Activated T-cell treated with anti-CD3 and anti-CD28 coated beads for 48 hours (primary cell): Measurements from ENCODE around the gene ZNF691.
"Not testable (repeated sequence)": the region's sequence is repeated elsewhere in the genome, so short reads cannot be mapped to it uniquely, and the experiment has no call there.

Experiments
- DNase-seq: peaks from one replicate; pipeline ENCODE4 v3.0.0-alpha.2; 2020; ENCODE audit warnings: low read depth

ZNF691 gene

DNA sequence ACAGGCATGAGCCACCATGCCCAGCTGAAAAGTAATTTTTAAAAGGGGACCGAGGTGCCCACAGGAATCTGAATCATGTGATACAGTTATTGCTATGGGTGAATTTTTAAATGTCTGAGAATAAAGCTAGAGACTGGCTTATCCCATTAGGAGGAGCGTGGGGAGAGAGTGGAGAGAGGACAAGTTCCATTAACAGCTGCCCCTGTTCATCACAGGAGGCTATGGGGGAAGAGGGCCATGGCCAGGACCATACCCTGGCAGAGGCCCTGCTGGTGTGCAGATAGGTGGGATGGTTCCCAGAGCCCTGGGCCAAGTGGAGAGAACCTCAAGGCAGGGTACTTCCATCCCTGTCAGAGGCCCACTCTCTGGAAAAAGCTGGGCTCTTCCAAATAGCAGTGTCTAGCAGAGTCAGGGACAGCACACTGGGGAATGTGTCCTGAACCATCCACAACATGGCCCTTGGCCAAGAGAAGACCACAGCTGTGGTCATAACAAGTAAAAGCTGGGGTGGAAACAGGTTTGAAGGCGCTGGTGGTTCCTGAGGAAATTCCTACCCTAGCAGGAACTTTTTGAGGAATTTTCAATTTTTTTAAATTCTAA is 13.7 kb upstream of the ZNF691 start:
- no peak for DNase-seq

DNA sequence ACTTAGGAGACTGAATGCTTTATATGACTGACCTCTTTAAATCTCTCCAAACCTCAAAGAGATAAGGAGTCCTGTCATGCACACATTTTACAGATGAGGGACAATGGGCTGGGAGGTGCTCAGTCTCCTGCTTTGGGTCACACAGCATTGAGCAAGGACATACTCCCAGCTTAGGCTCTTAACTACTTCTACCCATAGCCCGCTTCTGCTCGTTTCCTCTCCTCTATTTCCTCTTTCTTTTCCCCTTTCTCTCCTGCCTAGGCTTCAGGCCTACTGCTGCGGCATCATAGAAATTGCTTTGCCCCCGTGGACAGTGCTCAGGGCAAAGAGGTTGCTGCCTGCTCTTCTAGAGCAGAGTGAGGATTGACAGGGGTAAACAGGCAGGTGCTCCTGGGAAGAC is 12.4 kb upstream of the ZNF691 start:
- no peak for DNase-seq

DNA sequence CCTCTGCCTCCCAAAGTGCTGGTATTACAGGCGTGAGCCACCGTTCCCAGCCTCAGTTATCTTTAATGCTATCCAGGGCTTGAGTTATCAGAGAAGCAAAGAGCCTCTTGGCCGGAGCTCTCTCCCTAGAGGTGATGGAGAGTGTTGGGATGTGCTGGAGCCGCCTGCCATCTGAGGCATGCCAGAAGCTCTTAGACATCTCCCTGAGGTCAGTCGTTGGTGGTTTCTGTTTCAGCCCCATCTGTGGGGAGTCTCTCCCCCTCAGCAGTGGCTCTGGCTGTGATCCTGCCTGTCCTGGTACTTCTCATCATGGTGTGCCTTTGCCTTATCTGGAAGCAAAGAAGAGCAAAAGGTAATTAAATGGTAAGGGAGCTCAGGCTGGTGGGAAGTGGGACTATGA is 11.6 kb upstream of the ZNF691 start:
- DNase-seq: no peak

GRCh38 chr1:42835422-42835821 is 11.0 kb upstream of the ZNF691 start:
- DNase-seq: no peak

GRCh38 chr1:42837709-42838108 is 8.7 kb upstream of the ZNF691 start:
- DNase-seq: no peak

DNA sequence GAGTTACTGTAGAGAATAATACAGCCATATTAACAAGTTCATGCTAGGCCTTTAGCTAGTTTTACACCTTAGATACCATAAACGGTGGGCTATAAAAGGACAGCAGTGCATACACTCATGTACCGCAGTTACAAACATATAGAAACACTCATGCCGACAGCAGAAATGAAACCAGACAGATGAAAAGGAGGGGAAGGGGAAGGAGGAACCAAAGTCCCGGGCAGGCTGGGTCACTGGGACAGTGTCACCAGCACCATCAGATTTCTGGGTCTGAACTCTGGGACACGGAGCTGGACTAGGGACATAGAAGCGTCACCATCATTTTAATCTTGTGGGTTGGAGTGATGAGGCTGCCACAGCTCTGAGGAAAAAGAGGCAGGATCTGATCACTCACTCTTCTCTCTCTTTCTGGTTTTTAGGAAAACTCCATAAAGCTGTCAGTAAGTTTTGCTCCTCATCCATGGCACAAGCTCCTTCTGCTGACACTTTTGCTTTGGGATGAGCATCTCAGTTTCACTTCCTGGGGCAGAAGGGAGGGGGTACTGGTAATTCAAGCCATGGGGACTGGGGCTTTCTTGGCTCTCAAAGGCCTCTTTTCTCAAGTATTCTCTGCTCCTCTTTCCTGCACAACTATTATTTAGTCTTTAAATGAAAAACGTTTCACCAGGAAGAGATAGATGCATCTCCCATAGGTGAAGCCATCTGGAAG is 7.8 kb upstream of the ZNF691 start:
- no peak for DNase-seq

- DNase-seq: no peak
Measured at GRCh38 chr1:42841010-42841409, 5.4 kb upstream of the ZNF691 start.

DNA sequence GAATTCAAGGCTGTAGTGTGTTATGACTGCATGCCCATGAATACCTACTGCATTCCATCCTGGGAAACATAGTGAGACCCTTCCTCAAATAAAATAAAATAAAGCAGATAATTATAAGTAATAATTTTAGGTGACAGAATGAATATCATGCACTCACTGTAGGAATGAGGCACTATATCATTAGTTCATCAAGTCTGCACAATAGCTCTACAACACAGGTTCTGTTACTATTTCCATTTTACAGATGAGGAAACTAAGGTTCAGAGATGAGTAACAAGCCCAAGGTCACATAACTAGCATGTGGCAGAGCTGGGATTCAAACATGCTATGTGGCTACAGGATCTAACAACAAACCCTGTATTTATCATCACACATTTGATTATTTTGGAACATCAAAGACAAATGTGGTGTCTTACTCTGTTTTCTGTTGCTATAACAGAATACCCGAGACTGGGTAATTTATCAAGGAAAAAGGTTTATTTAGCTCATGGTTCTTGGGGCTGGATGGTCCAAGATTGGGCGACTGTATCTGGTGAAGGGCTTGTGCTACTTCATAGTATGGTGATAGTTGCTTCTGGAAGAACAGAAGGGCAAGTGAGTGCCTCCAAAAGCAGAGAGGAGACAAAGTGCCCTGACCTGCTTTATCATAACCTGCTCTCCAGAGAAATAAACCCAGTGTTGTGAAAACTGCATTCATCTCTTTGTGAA is 4.8 kb upstream of the ZNF691 start:
- DNase-seq: no peak

- DNase-seq: no peak
Measured at GRCh38 chr1:42844592-42845140, 1.7 kb upstream of the ZNF691 start.

- DNase-seq: no peak
Measured at GRCh38 chr1:42845193-42845592, 1.2 kb upstream of the ZNF691 start.

- no peak for DNase-seq
Measured at GRCh38 chr1:42845866-42846256, 552 bp upstream of the ZNF691 start.

DNA sequence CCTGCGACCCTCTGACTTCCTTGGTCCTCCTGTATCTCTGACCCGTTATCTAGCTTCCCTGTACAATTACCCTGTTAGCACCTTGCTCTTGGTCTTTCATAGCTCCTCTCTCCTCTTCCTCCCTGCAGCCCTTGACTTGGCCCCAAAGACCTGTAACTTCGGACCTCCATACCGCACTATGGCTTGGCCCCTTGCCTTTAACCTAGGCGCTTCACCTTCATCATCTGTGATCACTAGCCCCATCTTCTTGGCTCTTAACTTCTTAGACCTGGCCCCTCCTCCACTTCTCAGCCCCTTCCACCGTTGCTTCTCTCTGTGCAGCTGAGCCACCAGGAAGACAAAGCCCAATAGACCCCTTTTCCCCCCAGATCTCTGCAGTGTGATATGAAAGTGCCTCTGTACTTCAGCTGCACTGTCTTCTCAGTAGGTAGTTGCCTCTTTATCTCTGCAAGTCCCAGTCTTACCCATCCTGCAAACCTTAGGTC is 740 bp downstream of the ZNF691 start:
- no peak for DNase-seq

- no peak for DNase-seq
Measured at GRCh38 chr1:42847721-42848460, 1.5 kb downstream of the ZNF691 start.

DNA sequence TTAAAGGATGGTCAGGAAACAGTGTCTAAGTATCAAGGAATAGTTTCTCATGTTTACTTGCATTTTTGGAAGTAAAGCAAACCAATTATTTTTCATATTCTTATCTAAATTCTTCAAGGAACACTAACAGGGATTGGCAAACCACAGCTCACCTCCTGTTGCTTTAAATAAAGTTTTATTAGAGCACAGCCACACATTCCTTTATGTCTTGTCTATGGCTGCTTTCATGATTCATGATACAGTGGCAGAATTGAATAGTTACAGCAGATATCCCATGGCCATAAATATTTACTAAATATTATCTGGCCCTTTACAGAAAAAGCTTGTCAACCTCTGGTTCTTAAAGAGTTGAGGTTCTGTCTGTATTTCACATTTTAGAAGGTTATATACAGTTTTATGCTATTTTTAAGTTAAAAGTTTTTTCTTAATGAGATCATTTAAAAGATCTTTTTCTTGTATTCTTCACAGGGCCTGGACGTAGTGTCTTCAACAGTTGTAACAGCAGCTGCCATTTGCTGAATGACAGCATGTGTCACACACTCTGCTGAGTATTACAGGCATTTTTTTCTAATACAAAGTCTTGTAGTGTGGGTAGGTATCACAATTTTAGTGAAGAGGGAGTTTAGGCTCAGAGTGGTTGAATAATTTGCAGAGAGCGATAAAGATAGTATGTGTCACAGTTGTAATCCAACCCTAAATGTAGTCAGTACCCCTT is 2.6 kb downstream of the ZNF691 start:
- no peak for DNase-seq

- no peak for DNase-seq
Measured at GRCh38 chr1:42849944-42850343, 3.5 kb downstream of the ZNF691 start.

DNA sequence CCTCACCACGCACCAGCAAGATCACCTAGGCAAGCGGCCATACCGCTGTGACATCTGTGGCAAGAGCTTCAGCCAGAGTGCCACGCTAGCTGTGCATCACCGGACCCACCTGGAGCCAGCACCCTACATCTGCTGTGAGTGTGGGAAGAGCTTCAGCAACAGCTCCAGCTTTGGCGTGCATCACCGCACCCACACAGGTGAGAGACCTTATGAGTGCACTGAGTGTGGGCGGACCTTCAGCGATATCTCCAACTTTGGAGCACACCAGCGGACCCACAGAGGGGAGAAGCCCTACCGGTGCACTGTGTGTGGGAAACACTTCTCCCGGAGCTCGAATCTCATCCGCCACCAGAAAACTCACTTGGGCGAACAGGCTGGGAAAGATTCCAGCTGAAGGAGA is 5.0 kb downstream of the ZNF691 start:
- no peak for DNase-seq

GRCh38 chr1:42851960-42852607 is 5.7 kb downstream of the ZNF691 start:
- no peak for DNase-seq

- DNase-seq: no peak
Measured at GRCh38 chr1:42852608-42852980, 6.2 kb downstream of the ZNF691 start.

- DNase-seq: no peak
Measured at GRCh38 chr1:42853116-42853884, 6.9 kb downstream of the ZNF691 start.

DNA sequence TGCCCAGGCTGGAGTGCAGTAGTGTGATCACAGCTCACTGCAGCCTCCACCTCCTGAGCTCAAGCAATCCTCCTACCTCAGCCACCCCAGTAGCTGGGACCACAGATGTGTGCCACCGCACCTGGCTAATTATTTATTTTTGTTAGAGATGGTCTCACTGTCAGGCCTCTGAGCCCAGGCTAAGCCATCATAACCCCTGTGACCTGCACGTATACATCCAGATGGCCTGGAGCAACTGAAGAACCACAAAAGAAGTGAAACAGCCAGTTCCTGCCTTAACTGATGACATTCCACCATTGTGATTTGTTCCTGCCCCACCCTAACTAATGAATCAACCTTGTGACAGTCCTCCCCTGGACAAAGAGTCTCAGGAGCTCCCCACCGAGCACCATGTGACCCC is 10.1 kb downstream of the ZNF691 start:
- DNase-seq: not testable (repeated sequence)
